PFSK-1 (cell line): ENCODE results near the gene HMCN2.

Experiments used
- FOXP2 ChIP-seq: optimal IDR thresholded peaks from 2 replicates; pipeline ENCODE3; 2011; ENCODE audit warnings: borderline replicate concordance, control low read depth, inconsistent platforms; ENCODE audit not compliant: insufficient read depth; ENCODE audit errors: extremely low read length, extremely low read depth
- POLR2AphosphoS5 ChIP-seq: IDR thresholded peaks from 2 replicates; pipeline ENCODE4 v1.6.1; 2012; ENCODE audit warnings: low read depth, mild to moderate bottlenecking, control low read depth, low read length, moderate library complexity
- REST ChIP-seq, 2 experiments: IDR thresholded peaks; 2 replicates each; pipeline versions ENCODE4 v1.6.1 to v1.8.0; 2011 to 2012; ENCODE audit warnings: low read depth in 2 of 2, low read length in 2 of 2, control low read depth in 1 of 2, inconsistent platforms in 1 of 2, mild to moderate bottlenecking in 1 of 2, moderate library complexity in 1 of 2; ENCODE audit not compliant: insufficient read depth in 1 of 2
- SIN3A ChIP-seq: IDR thresholded peaks from 2 replicates; pipeline ENCODE4 v1.6.1; 2012; ENCODE audit warnings: mild to moderate bottlenecking, low read length, moderate library complexity, borderline replicate concordance; ENCODE audit not compliant: insufficient read depth
- TAF1 ChIP-seq: IDR thresholded peaks from 2 replicates; pipeline ENCODE4 v1.6.1; 2012; ENCODE audit warnings: low read length, control low read depth, borderline replicate concordance; ENCODE audit not compliant: insufficient read depth

Gene HMCN2

GRCh38 chr9:130275156-130275555, 9.6 kb downstream of the HMCN2 start:
- no peak for TF ChIP-seq TAF1
- no peak for TF ChIP-seq POLR2AphosphoS5
- TF ChIP-seq SIN3A: no peak
- no peak for TF ChIP-seq REST (IDR thresholded peaks at IDR 0.05; ENCODE audit: insufficient read depth in 1 of 2, low read depth in 2 of 2, low read length in 2 of 2)
- no peak for TF ChIP-seq FOXP2

GRCh38 chr9:130276121-130276520, 10.6 kb downstream of the HMCN2 start:
- no peak for TF ChIP-seq TAF1
- no peak for TF ChIP-seq POLR2AphosphoS5
- TF ChIP-seq FOXP2: no peak
- TF ChIP-seq SIN3A: no peak
- TF ChIP-seq REST (IDR thresholded peaks at IDR 0.05; ENCODE audit: insufficient read depth in 1 of 2, low read depth in 2 of 2, low read length in 2 of 2): no peak

- no peak for TF ChIP-seq FOXP2
- no peak for TF ChIP-seq SIN3A
- TF ChIP-seq REST (IDR thresholded peaks at IDR 0.05; ENCODE audit: insufficient read depth in 1 of 2, low read depth in 2 of 2, low read length in 2 of 2): no peak
- no peak for TF ChIP-seq POLR2AphosphoS5
Observed at GRCh38 chr9:130276955-130277354, 11.4 kb downstream of the HMCN2 start.

- TF ChIP-seq SIN3A: no peak
- no peak for TF ChIP-seq POLR2AphosphoS5
Observed at GRCh38 chr9:130283539-130284248, 18.1 kb downstream of the HMCN2 start.

GRCh38 chr9:130284249-130284625, 18.7 kb downstream of the HMCN2 start:
- TF ChIP-seq SIN3A (no peak), FOXP2 (no peak), TAF1 (no peak), POLR2AphosphoS5 (no peak), REST (IDR thresholded peaks at IDR 0.05; ENCODE audit: insufficient read depth in 1 of 2, low read depth in 2 of 2, low read length in 2 of 2) (no peak)
